ENCODE measurements around the gene MYBBP1A.

- TF ChIP-seq POLR2A (IDR thresholded peaks at IDR 0.05; ENCODE audit: low read depth, low read length) (no peak), TAF1 (IDR thresholded peaks at IDR 0.05; ENCODE audit: low read depth, low read length) (no peak), POLR2AphosphoS5 (IDR thresholded peaks at IDR 0.05; ENCODE audit: low read depth, low read length) (no peak), SPI1 (IDR thresholded peaks at IDR 0.05; ENCODE audit: low read depth, low read length) (no peak), PAX5 (IDR thresholded peaks at IDR 0.05; ENCODE audit: insufficient read depth, low read length, severe bottlenecking) (no peak)
Observed at GRCh38 chr17:4530799-4531730, 24.1 kb downstream of the MYBBP1A start.
